AG04450 (cell line): ENCODE measurements around the gene IGFLR1. TPM values are rescaled to one million over a fixed set of nuclear protein-coding genes. Genes with fewer than 3 reads are reported as not detected.

Experiments used
- CTCF ChIA-PET: fragments of 300-600, 350-600 bp; formaldehyde crosslinking; extraction: SDS; loops from one replicate; lab custom pipeline; 2022; ENCODE audit warnings: antibody characterized with exemption, inconsistent platforms; lab: Charles Lee
- POLR2A ChIA-PET: fragments of 350-600 bp; formaldehyde crosslinking; extraction: SDS; loops from one replicate; lab custom pipeline; 2021; ENCODE audit warnings: antibody characterized with exemption, inconsistent platforms; lab: Yijun Ruan, JAX
- DNase-seq: peaks from one replicate; pipeline ENCODE4 v3.0.0-alpha.2; 2011; ENCODE audit warnings: low read depth, low spot score
- H3K27ac ChIP-seq: one replicate; pipeline ENCODE4 v1.5.1; 2012; ENCODE audit warnings: low read depth, low read length, control low read depth
- H3K27me3 ChIP-seq: one replicate; pipeline ENCODE4 v1.6.0; 2012; ENCODE audit warnings: low read length; ENCODE audit not compliant: control insufficient read depth, insufficient read depth
- H3K4me3 ChIP-seq: 2 replicates; pipeline ENCODE4 v1.5.1; 2011; ENCODE audit warnings: mild to moderate bottlenecking, low read depth, low read length, control low read depth
- H3K9me3 ChIP-seq: 2 replicates; pipeline ENCODE4 v1.5.1; 2012; ENCODE audit warnings: low read length; ENCODE audit not compliant: control insufficient read depth, insufficient read depth
- CTCF ChIP-seq: IDR thresholded peaks from 2 replicates; pipeline ENCODE4 v1.5.1; 2011; ENCODE audit warnings: low read depth, low read length, control low read depth, inconsistent platforms
- polyA plus RNA-seq: library from polyadenylated mRNA; depleted of rRNA; stranded (reverse); fragments of >200 nt; gene quantifications from 2 replicates; pipeline ENCODE4 v1.2.3, GENCODE V29; 2011

The IGFLR1 gene
- polyA plus RNA-seq, 1 experiment, result 1.3 TPM

- Histone ChIP-seq H3K27me3 (no peaks in the 10 kb centered on the region), H3K4me3 (no peak overlapping the region), H3K9me3 (no peaks in the 10 kb centered on the region), H3K27ac (no peak overlapping the region)
- no peak for TF ChIP-seq CTCF
- no peak for DNase-seq
- ChIA-PET CTCF (no interaction called here), POLR2A (no interaction called here)
Measured at GRCh38 chr19:35789195-35789977, 47.1 kb upstream of the IGFLR1 start.

GRCh38 chr19:35788205-35788960, 46.1 kb upstream of the IGFLR1 start:
- POLR2A ChIA-PET, result no interaction called here
- no peaks in the 10 kb centered on the region for H3K27me3 ChIP-seq
- no peak overlapping the region for H3K27ac ChIP-seq
- CTCF ChIA-PET, result no interaction called here
- no peaks in the 10 kb centered on the region for H3K9me3 ChIP-seq
- TF ChIP-seq CTCF, result no peak
- no peak overlapping the region for H3K4me3 ChIP-seq
- no peak for DNase-seq

- Histone ChIP-seq H3K9me3 (no peaks in the 10 kb centered on the region), H3K27ac (no peak overlapping the region), H3K27me3 (no peaks in the 10 kb centered on the region), H3K4me3 (no peak overlapping the region)
- ChIA-PET CTCF (no interaction called here), POLR2A (no interaction called here)
- DNase-seq, result no peak
- no peak for TF ChIP-seq CTCF
Measured at GRCh38 chr19:35787227-35787799, 45.1 kb upstream of the IGFLR1 start.

- TF ChIP-seq CTCF, result no peak
- no peak for DNase-seq
- H3K9me3 ChIP-seq, result no peaks in the 10 kb centered on the region
- H3K27me3 ChIP-seq, result no peaks in the 10 kb centered on the region
- ChIA-PET POLR2A (no interaction called here), CTCF (no interaction called here)
- H3K4me3 ChIP-seq, result no peak overlapping the region
- H3K27ac ChIP-seq, result no peak overlapping the region
Measured at GRCh38 chr19:35786299-35787160, 44.3 kb upstream of the IGFLR1 start.
